PC-3 (cell line): ENCODE measurements around the gene NOSIP. TPM values are rescaled to one million over a fixed set of nuclear protein-coding genes. Genes with fewer than 3 reads are reported as not detected.

Experiments
- ATAC-seq: fragments of 200-7000 bp; cut with Tn5 transposase; 2 replicates; pipeline ENCODE4 v1.9.1; 2020; ENCODE audit warnings: mild to moderate bottlenecking, moderate library complexity
- BruUV-seq: library from RNA; stranded (reverse); fragments of 400-500 nt; replicated peaks from 2 replicates; lab custom pipeline; 2021; lab: Mats Ljungman, UMichigan
- CTCF ChIA-PET: fragments of 300-600 bp; sonication (Branson Sonifier 250); formaldehyde crosslinking; loops from one replicate; lab custom pipeline; 2022; ENCODE audit warnings: antibody characterized with exemption; lab: Charles Lee
- POLR2A ChIA-PET: fragments of 300-600 bp; sonication (Branson Sonifier 250); formaldehyde crosslinking; loops from one replicate; lab custom pipeline; 2022; ENCODE audit warnings: antibody characterized with exemption; ENCODE audit not compliant: unreplicated experiment; lab: Charles Lee
- DNase-seq: peaks from one replicate; pipeline ENCODE4 v3.0.0-alpha.2; 2015
- H2AFZ ChIP-seq: fragments of 300-600 bp; sonication (generic); 2 replicates; pipeline ENCODE4 v1.6.0; 2016; ENCODE audit warnings: antibody characterized with exemption, low read length
- H3F3A ChIP-seq: fragments of 300-600 bp; sonication (generic); one replicate; pipeline ENCODE4 v1.6.0; 2017; ENCODE audit warnings: antibody characterized with exemption, low read length, control low read depth, mild to moderate bottlenecking; ENCODE audit not compliant: unreplicated experiment
- H3K27ac ChIP-seq: fragments of 300-600 bp; sonication (generic); 2 replicates; pipeline ENCODE4 v1.5.1; 2016; ENCODE audit warnings: mild to moderate bottlenecking, low read length
- H3K27me3 ChIP-seq: fragments of 300-600 bp; sonication (generic); 2 replicates; pipeline ENCODE4 v1.6.1; 2016; ENCODE audit warnings: low read length, mixed read lengths
- H3K36me3 ChIP-seq: fragments of 300-600 bp; sonication (generic); 2 replicates; pipeline ENCODE4 v1.6.1; 2016; ENCODE audit warnings: low read depth, mixed run types, low read length, mixed read lengths
- H3K4me1 ChIP-seq: fragments of 300-600 bp; sonication (generic); 2 replicates; pipeline ENCODE4 v1.5.1; 2016; ENCODE audit warnings: low read length; ENCODE audit not compliant: insufficient read depth
- H3K4me2 ChIP-seq: fragments of 300-600 bp; sonication (generic); 2 replicates; pipeline ENCODE4 v1.6.0; 2016; ENCODE audit warnings: low read length
- H3K4me3 ChIP-seq: fragments of 300-600 bp; sonication (generic); 2 replicates; pipeline ENCODE4 v1.5.1; 2016; ENCODE audit warnings: mild to moderate bottlenecking, low read length, mixed read lengths
- H3K79me2 ChIP-seq: fragments of 300-600 bp; sonication (generic); 2 replicates; pipeline ENCODE4 v1.6.1; 2017; ENCODE audit warnings: low read length, mixed read lengths
- H3K9ac ChIP-seq: fragments of 300-600 bp; sonication (generic); 2 replicates; pipeline ENCODE4 v1.6.0; 2016; ENCODE audit warnings: mild to moderate bottlenecking, low read length
- H3K9me2 ChIP-seq: fragments of 300-600 bp; sonication (generic); replicated peaks from 2 replicates; pipeline ENCODE4 v1.6.1; 2016; ENCODE audit warnings: mixed run types, low read length, mixed read lengths
- H3K9me3 ChIP-seq: fragments of 300-600 bp; sonication (generic); 2 replicates; pipeline ENCODE4 v1.6.1; 2016; ENCODE audit warnings: low read length, mixed read lengths
- H4K20me1 ChIP-seq: fragments of 300-600 bp; sonication (generic); 2 replicates; pipeline ENCODE4 v1.6.1; 2016; ENCODE audit warnings: low read length, mixed read lengths
- EZH2 ChIP-seq: fragments of 300-600 bp; sonication (generic); IDR thresholded peaks from one replicate; pipeline ENCODE4 v1.6.1; 2017; ENCODE audit warnings: antibody characterized with exemption, mild to moderate bottlenecking, low read length; ENCODE audit not compliant: unreplicated experiment
- EZH2phosphoT487 ChIP-seq: fragments of 300-600 bp; sonication (generic); IDR thresholded peaks from 2 replicates; pipeline ENCODE4 v1.6.1; 2018; ENCODE audit warnings: mild to moderate bottlenecking, antibody characterized with exemption, low read length, borderline replicate concordance
- intact Hi-C: fragments of 100-400 bp; cut with micrococcal nuclease; formaldehyde crosslinking; loops from 2 replicates; pipeline ENCODE4 v1.9.0; 2023
- total RNA-seq: library from RNA; depleted of rRNA; stranded (reverse); fragments of >200 nt; gene quantifications from 2 replicates; pipeline ENCODE4 v1.2.3, GENCODE V29; 2014
- TF ChIP-seq, protein P1 (sequence below): fragments of 300-600 bp; sonication (generic); conservative IDR thresholded peaks from 2 replicates; pipeline ENCODE4 v1.5.1; 2017; ENCODE audit warnings: antibody characterized with exemption, low read depth, mild to moderate bottlenecking, low read length

The NOSIP gene
- total RNA-seq, 1 experiment from 2014 or later = 195 TPM

DNA sequence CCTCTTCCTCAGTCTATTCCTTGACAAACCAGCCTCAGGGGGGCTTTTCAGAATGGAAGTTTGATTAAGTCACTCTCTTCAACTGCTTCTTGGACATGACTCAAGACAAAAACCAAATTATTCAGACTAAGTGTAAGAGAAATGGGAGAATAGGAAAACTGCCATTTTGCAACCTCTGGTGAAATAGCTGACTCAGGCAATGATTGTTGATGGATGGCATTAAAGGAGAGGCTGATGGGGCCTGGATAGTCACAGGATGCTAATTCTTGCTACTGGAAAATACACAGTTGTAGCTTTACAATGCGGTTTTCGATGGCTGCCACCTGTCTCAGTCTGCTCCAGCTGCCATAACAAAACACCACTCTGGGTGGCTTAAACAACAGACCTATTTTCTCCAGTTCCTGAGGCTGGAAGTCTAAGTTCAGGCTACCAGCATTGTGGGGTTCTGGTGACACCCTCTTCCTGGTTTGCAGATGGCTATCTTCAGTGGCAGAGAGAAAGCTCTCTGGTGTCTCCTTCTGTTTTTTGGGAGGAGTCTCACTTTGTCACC lies 6.1 kb downstream of the NOSIP start:
- peaks cover 56% of the 10 kb centered on the region for H3K79me2 ChIP-seq
- ChIA-PET POLR2A (no interaction called here), CTCF (interaction anchor here (1.2 kb wide), 1 partner anchor 66 kb away, joined by 3 read pairs; the partner anchor contains the start of gene RRAS)
- peaks cover 18% of the 10 kb centered on the region for H3K36me3 ChIP-seq
- intact Hi-C loops = no loop called here
- no peaks in the 10 kb centered on the region for H3F3A ChIP-seq
- BruUV-seq = no TSS peak
- TF ChIP-seq, protein P1, sequence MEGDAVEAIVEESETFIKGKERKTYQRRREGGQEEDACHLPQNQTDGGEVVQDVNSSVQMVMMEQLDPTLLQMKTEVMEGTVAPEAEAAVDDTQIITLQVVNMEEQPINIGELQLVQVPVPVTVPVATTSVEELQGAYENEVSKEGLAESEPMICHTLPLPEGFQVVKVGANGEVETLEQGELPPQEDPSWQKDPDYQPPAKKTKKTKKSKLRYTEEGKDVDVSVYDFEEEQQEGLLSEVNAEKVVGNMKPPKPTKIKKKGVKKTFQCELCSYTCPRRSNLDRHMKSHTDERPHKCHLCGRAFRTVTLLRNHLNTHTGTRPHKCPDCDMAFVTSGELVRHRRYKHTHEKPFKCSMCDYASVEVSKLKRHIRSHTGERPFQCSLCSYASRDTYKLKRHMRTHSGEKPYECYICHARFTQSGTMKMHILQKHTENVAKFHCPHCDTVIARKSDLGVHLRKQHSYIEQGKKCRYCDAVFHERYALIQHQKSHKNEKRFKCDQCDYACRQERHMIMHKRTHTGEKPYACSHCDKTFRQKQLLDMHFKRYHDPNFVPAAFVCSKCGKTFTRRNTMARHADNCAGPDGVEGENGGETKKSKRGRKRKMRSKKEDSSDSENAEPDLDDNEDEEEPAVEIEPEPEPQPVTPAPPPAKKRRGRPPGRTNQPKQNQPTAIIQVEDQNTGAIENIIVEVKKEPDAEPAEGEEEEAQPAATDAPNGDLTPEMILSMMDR = no peak
- TF ChIP-seq EZH2phosphoT487 (no peak), EZH2 (no peak)
- H3K4me1 ChIP-seq = peaks cover 9% of the 10 kb centered on the region
- 0 out of 2 replicates have a peak, but pooled peaks cover 5% of the 10 kb centered on the region for H4K20me1 ChIP-seq
- no peaks in the 10 kb centered on the region for H3K9me2 ChIP-seq
- no peak overlapping the region for H3K9ac ChIP-seq
- no peak overlapping the region for H2AFZ ChIP-seq
- no peak for DNase-seq
- ATAC-seq = no peak
- no peak overlapping the region for H3K4me2 ChIP-seq
- no peaks in the 10 kb centered on the region for H3K9me3 ChIP-seq
- no peak overlapping the region for H3K4me3 ChIP-seq
- no peak overlapping the region for H3K27ac ChIP-seq
- no peaks in the 10 kb centered on the region for H3K27me3 ChIP-seq

DNA sequence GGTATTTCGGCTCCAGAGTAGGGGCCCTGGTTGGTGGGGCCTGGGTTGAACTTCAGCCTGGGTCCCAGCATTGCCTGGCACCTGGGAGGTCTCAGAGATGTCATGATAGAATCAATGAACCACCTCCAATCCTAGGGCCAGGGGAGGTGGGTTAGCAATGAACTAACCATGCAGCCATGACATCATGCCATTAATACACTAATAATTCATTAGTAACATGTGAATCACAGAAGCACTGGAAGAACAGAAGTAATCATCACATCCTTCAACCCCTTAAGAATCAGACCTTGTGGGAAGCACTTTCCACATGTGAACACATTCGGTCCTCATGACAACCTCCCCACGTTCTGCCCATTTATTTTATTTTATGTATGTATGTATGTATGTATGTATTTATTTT lies 6.9 kb downstream of the NOSIP start:
- peaks cover 54% of the 10 kb centered on the region for H3K79me2 ChIP-seq
- no peaks in the 10 kb centered on the region for H3F3A ChIP-seq
- intact Hi-C loops = no loop called here
- no peak overlapping the region for H2AFZ ChIP-seq
- 0 out of 2 replicates have a peak, but pooled peaks cover 4% of the 10 kb centered on the region for H3K4me1 ChIP-seq
- no peaks in the 10 kb centered on the region for H3K9me2 ChIP-seq
- no peak overlapping the region for H3K27ac ChIP-seq
- ChIA-PET CTCF (no interaction called here), POLR2A (no interaction called here)
- no peak overlapping the region for H3K4me3 ChIP-seq
- H3K9ac ChIP-seq = no peak overlapping the region
- H3K36me3 ChIP-seq = peaks cover 18% of the 10 kb centered on the region
- no peaks in the 10 kb centered on the region for H3K9me3 ChIP-seq
- TF ChIP-seq, protein P1 = no peak
- TF ChIP-seq EZH2 (no peak), EZH2phosphoT487 (no peak)
- BruUV-seq = no TSS peak
- no peak for DNase-seq
- no peak; the same call in 1 of the 2 replicates for ATAC-seq
- H3K4me2 ChIP-seq = no peak overlapping the region
- 0 out of 2 replicates have a peak, but pooled peaks cover 1% of the 10 kb centered on the region for H4K20me1 ChIP-seq
- no peaks in the 10 kb centered on the region for H3K27me3 ChIP-seq

- Histone ChIP-seq H4K20me1 (0 out of 2 replicates have a peak, but pooled peaks cover 5% of the 10 kb centered on the region), H2AFZ (no peak overlapping the region), H3K36me3 (peaks cover 20% of the 10 kb centered on the region), H3K79me2 (peaks cover 54% of the 10 kb centered on the region), H3K9me2 (no peaks in the 10 kb centered on the region), H3K4me1 (peaks cover 8% of the 10 kb centered on the region; the same call in 1 of the 2 replicates), H3K27ac (no peak overlapping the region), H3K27me3 (no peaks in the 10 kb centered on the region), H3K9ac (no peak overlapping the region), H3K4me2 (no peak overlapping the region), H3K9me3 (no peaks in the 10 kb centered on the region), H3F3A (no peaks in the 10 kb centered on the region), H3K4me3 (no peak overlapping the region)
- ChIA-PET CTCF (no interaction called here), POLR2A (no interaction called here)
- no TSS peak for BruUV-seq
- TF ChIP-seq EZH2 = no peak
- no peak for ATAC-seq
- intact Hi-C loops = no loop called here
- DNase-seq = no peak
Observed at GRCh38 chr19:49573009-49573408, 7.3 kb downstream of the NOSIP start.
